K562 (cell line): ENCODE data around the gene ARHGAP10. TPM values are rescaled to one million over a fixed set of nuclear protein-coding genes. Genes with fewer than 3 reads are reported as not detected.

ENCODE experiments used
- ATAC-seq: fragments of 200-7000 bp; cut with Tn5 transposase; 3 replicates; pipeline ENCODE4 v1.9.1; 2020; ENCODE audit warnings: moderate library complexity
- BruUV-seq: library from RNA; stranded (reverse); fragments of 400-500 nt; replicated peaks from 2 replicates; lab custom pipeline; 2021; lab: Mats Ljungman, UMichigan
- CTCF ChIA-PET: fragments of 300-600 bp; formaldehyde crosslinking; extraction: SDS; loops from one replicate; lab custom pipeline; 2021; ENCODE audit warnings: low intra/inter-chr PET ratio; lab: Yijun Ruan, JAX
- POLR2A ChIA-PET: fragments of 300-600, 350-650 bp; sonication (Branson Sonifier 250); formaldehyde crosslinking; extraction: SDS; loops from one replicate; lab custom pipeline; 2021; ENCODE audit warnings: antibody characterized with exemption, inconsistent platforms; lab: Yijun Ruan, JAX
- DNase-seq, 4 experiments: peaks; one replicate each; pipeline versions ENCODE4 v3.0.0 to v3.0.0-alpha.2; 2011 to 2018; ENCODE audit warnings: low spot score in 3 of 4, mixed read lengths in 3 of 4; ENCODE audit errors: extremely low read depth in 1 of 4
- FAIRE-seq: peaks from 2 replicates; lab custom pipeline; 2011; peaks lifted over from hg19 to GRCh38; lab: Jason Lieb, UNC
- H2AFZ ChIP-seq: 2 replicates; pipeline ENCODE4 v1.6.0; 2011; ENCODE audit warnings: low read depth, low read length, control low read depth, inconsistent platforms
- H3K27ac ChIP-seq: fragments of 200-600 bp; 3 replicates; pipeline ENCODE4 v1.8.0; 2011; ENCODE audit warnings: low read depth, mild to moderate bottlenecking, control low read depth, inconsistent platforms, low read length, moderate library complexity, mixed read lengths; ENCODE audit errors: extremely low read depth
- H3K27me3 ChIP-seq, 2 experiments: fragments of 300-600 bp in 1 of 2; 2 replicates in 1 of 2; 3 replicates in 1 of 2; pipeline versions ENCODE4 v1.6.0 to v1.8.0; 2011; ENCODE audit warnings: inconsistent platforms in 2 of 2, low read length in 2 of 2, mild to moderate bottlenecking in 1 of 2, mixed read lengths in 1 of 2, moderate library complexity in 1 of 2; ENCODE audit not compliant: control insufficient read depth in 2 of 2, insufficient read depth in 2 of 2
- H3K36me3 ChIP-seq: fragments of 300-600 bp; 3 replicates; pipeline ENCODE4 v1.8.0; 2011; ENCODE audit warnings: mild to moderate bottlenecking, low read length, inconsistent platforms; ENCODE audit not compliant: control insufficient read depth, insufficient read depth
- H3K4me1 ChIP-seq, 2 experiments: fragments of 200-600 bp in 1 of 2; replicated peaks in 1 of 2; 2 replicates in 1 of 2; 3 replicates in 1 of 2; pipeline versions ENCODE4 v1.5.1 to v1.8.0; 2011; ENCODE audit warnings: inconsistent platforms in 2 of 2, low read length in 2 of 2, mild to moderate bottlenecking in 1 of 2, mixed read lengths in 1 of 2, moderate library complexity in 1 of 2; ENCODE audit not compliant: control insufficient read depth in 2 of 2, insufficient read depth in 2 of 2
- H3K4me2 ChIP-seq: 2 replicates; pipeline ENCODE4 v1.6.1; 2011; ENCODE audit warnings: low read length, control low read depth, inconsistent platforms, mixed read lengths; ENCODE audit not compliant: insufficient read depth
- H3K4me3 ChIP-seq: fragments of 200-600 bp; sonication (generic), shearing (Covaris generic); 2 replicates; pipeline ENCODE4 v1.5.1; 2016; ENCODE audit warnings: control low read depth, inconsistent platforms
- H3K79me2 ChIP-seq: fragments of 200-600 bp; 3 replicates; pipeline ENCODE4 v1.8.0; 2011; ENCODE audit warnings: low read length, inconsistent platforms; ENCODE audit not compliant: control insufficient read depth, insufficient read depth
- H3K9ac ChIP-seq, 2 experiments: 2 replicates each; pipeline versions ENCODE4 v1.6.0 to v1.6.1; 2011; ENCODE audit warnings: low read depth in 2 of 2, low read length in 2 of 2, control low read depth in 1 of 2, inconsistent platforms in 1 of 2, mild to moderate bottlenecking in 1 of 2, mixed read lengths in 1 of 2; ENCODE audit not compliant: insufficient read depth in 1 of 2
- H3K9me1 ChIP-seq: one replicate; pipeline ENCODE4 v1.6.0; 2011; ENCODE audit warnings: inconsistent platforms, mild to moderate bottlenecking, low read length, moderate library complexity; ENCODE audit not compliant: control insufficient read depth, insufficient read depth
- H3K9me3 ChIP-seq: replicated peaks from 2 replicates; pipeline ENCODE4 v1.5.1; 2011; ENCODE audit warnings: low read depth, low read length, inconsistent platforms; ENCODE audit not compliant: control insufficient read depth, insufficient read depth
- H4K20me1 ChIP-seq: replicated peaks from 2 replicates; pipeline ENCODE4 v1.6.1; 2011; ENCODE audit warnings: low read length, inconsistent platforms, mixed read lengths; ENCODE audit not compliant: control insufficient read depth, insufficient read depth
- CGGBP1 ChIP-seq: fragments of 250-450 bp; sonication (Bioruptor Pico); IDR thresholded peaks from 2 replicates; pipeline ENCODE4 v1.9.0; 2021; ENCODE audit warnings: mild to moderate bottlenecking
- FUS ChIP-seq: fragments of 200-400 bp; formaldehyde crosslinking; optimal IDR thresholded peaks from 2 replicates; pipeline ENCODE3; 2017; ENCODE audit warnings: low read depth, low read length
- ILK ChIP-seq: fragments of 450-650 bp; IDR thresholded peaks from 2 replicates; pipeline ENCODE4 v1.6.1; 2016; ENCODE audit warnings: missing genetic modification characterization, low read depth, mild to moderate bottlenecking, missing compliant biosample characterization, moderate library complexity, borderline replicate concordance
- KAT7 ChIP-seq: sonication (generic); formaldehyde crosslinking; IDR thresholded peaks from 2 replicates; pipeline ENCODE4 v1.8.0; 2022; ENCODE audit warnings: missing genetic modification reagents, mild to moderate bottlenecking, borderline replicate concordance
- NUFIP1 ChIP-seq: fragments of 450-650 bp; IDR thresholded peaks from 2 replicates; pipeline ENCODE4 v1.6.1; 2018; ENCODE audit not compliant: partially characterized antibody
- POLR2H ChIP-seq: IDR thresholded peaks from 2 replicates; pipeline ENCODE4 v1.6.1; 2016; ENCODE audit warnings: missing genetic modification characterization, low read depth, mild to moderate bottlenecking, control low read depth, missing compliant biosample characterization, moderate library complexity
- RCOR1 ChIP-seq, 2 experiments: IDR thresholded peaks; 2 replicates each; pipeline ENCODE4 v1.6.1; 2012; ENCODE audit warnings: low read depth in 2 of 2, low read length in 2 of 2, borderline replicate concordance in 1 of 2, improper control_type of control experiment in 1 of 2
- SETDB1 ChIP-seq: IDR thresholded peaks from one replicate; pipeline ENCODE4 v1.6.1; 2012; ENCODE audit warnings: low read length, control low read depth, inconsistent platforms
- SRSF9 ChIP-seq: fragments of 200-400 bp; formaldehyde crosslinking; IDR thresholded peaks from 2 replicates; pipeline ENCODE4 v1.6.1; 2017; ENCODE audit warnings: low read depth, low read length, borderline replicate concordance
- STAG1 ChIP-seq: sonication (generic); formaldehyde crosslinking; IDR thresholded peaks from 2 replicates; pipeline ENCODE4 v1.5.0; 2020; ENCODE audit warnings: missing genetic modification reagents, borderline replicate concordance
- ZNF511 ChIP-seq: sonication (generic); formaldehyde crosslinking; IDR thresholded peaks from 2 replicates; pipeline ENCODE4 v1.8.0; 2022; ENCODE audit warnings: mild to moderate bottlenecking, missing genetic modification reagents
- WGBS: fragments of 100-300 bp; shearing (Covaris generic); methylation state at CpG from one replicate; pipeline ENCODE4 v1.1.6; 2016; ENCODE audit warnings: low coverage, mixed read lengths; ENCODE audit not compliant: insufficient coverage; ENCODE audit errors: missing lambda C conversion rate; 5-methylcytosine and 5-hydroxymethylcytosine counted together
- in situ Hi-C: fragments of 300-500 bp; cut with MboI; formaldehyde crosslinking; loops from 4 replicates; pipeline ENCODE4 v1.15.0; 2018; ENCODE audit warnings: inconsistent platforms, mixed read lengths
- intact Hi-C: fragments of 100-400 bp; cut with micrococcal nuclease; formaldehyde crosslinking; loops from 2 replicates; pipeline ENCODE4 v1.14.2; 2022
- polyA plus RNA-seq, 8 experiments: library from polyadenylated mRNA; depleted of rRNA in 4 of 8; stranded (reverse) in 5 of 8; unstranded in 3 of 8; fragments of >200 nt; fragmentation: Nextera tagmentation in 2 of 8; fragmentation: Illumina TruSeq in 1 of 8; extraction: Ambion mirVana in 2 of 8; extraction: Trizol in 1 of 8; gene quantifications; 2 replicates each; pipeline versions ENCODE4 v1.2.1 to v1.2.3, GENCODE V29; 2011 to 2014; ENCODE audit warnings: inconsistent platforms in 1 of 8, missing spikeins in 1 of 8
- total RNA-seq, 7 experiments: library from RNA; depleted of rRNA in 6 of 7; stranded (reverse); fragments of >200 nt in 6 of 7; fragmentation: Illumina TruSeq in 2 of 7; extraction: Trizol in 2 of 7; gene quantifications; 2 replicates each; pipeline versions ENCODE4 v1.2.1 to v1.2.3, GENCODE V29; 2011 to 2021; ENCODE audit warnings: low replicate concordance in 1 of 7

ARHGAP10 gene
- total and polyA plus RNA-seq, 9 of the 15 experiments (the other 6 are each of a cell fraction or from before 2014, with no cell fraction given), result 0.03 to 0.22 (median 0.06) TPM; not detected in 3

GRCh38 chr4:147760176-147760575 lies 28.3 kb downstream of the ARHGAP10 start:
- no peak for FAIRE-seq

GRCh38 chr4:147760695-147761094 lies 28.8 kb downstream of the ARHGAP10 start:
- H3K79me2 ChIP-seq, result no peaks in the 10 kb centered on the region

More at GRCh38 chr4:147760176-147760575, 28.3 kb downstream of the ARHGAP10 start:
- WGBS, result 3% methylated on average over 6 of the region's 6 CpGs
- no peaks in the 10 kb centered on the region for H3K79me2 ChIP-seq
- in situ Hi-C loops (no loop called here), intact Hi-C loops (no loop called here)
- TF ChIP-seq SRSF9 (no peak), KAT7 (CRISPR knock-in tag) (no peak), SETDB1 (no peak), POLR2H (no peak), STAG1 (CRISPR knock-in tag) (no peak), CGGBP1 (no peak), FUS (no peak)
- no peaks in the 10 kb centered on the region for H3K9me3 ChIP-seq
- H3K36me3 ChIP-seq, result no peaks in the 10 kb centered on the region
- H2AFZ ChIP-seq, result no peak overlapping the region
- DNase-seq (no peak), ATAC-seq (no peak)
- no TSS peak for BruUV-seq
- H3K4me1 ChIP-seq, result no peaks in the 10 kb centered on the region
- no peak overlapping the region for H3K9ac ChIP-seq
- H3K4me2 ChIP-seq, result no peak overlapping the region
- ChIA-PET POLR2A (no interaction called here), CTCF (no interaction called here)
- H3K27ac ChIP-seq, result no peak overlapping the region
- no peak overlapping the region for H3K4me3 ChIP-seq
- no peaks in the 10 kb centered on the region for H3K9me1 ChIP-seq
- H3K27me3 ChIP-seq, result peaks cover 0 to 12% of the 10 kb centered on the region in 2 experiments; a peak in 3 of 5 replicates
- no peaks in the 10 kb centered on the region for H4K20me1 ChIP-seq

More at GRCh38 chr4:147760695-147761094, 28.8 kb downstream of the ARHGAP10 start:
- no TSS peak for BruUV-seq
- WGBS, result 0% methylated on average over 1 of the region's 1 CpG
- H3K27ac ChIP-seq, result no peak overlapping the region
- peaks cover 0 to 12% of the 10 kb centered on the region in 2 experiments; a peak in 3 of 5 replicates for H3K27me3 ChIP-seq
- FAIRE-seq (no peak), ATAC-seq (no peak), DNase-seq (no peak)
- no peaks in the 10 kb centered on the region for H3K36me3 ChIP-seq
- ChIA-PET CTCF (no interaction called here), POLR2A (no interaction called here)
- H2AFZ ChIP-seq, result no peak overlapping the region
- no peak overlapping the region for H3K4me2 ChIP-seq
- in situ Hi-C loops (no loop called here), intact Hi-C loops (no loop called here)
- TF ChIP-seq RCOR1 (IDR thresholded peaks at IDR 0.05; ENCODE audit: borderline replicate concordance in 1 of 2, low read depth in 2 of 2, low read length in 2 of 2), result no peak
- TF ChIP-seq NUFIP1, result no peak
- TF ChIP-seq ZNF511, result no peak
- TF ChIP-seq ILK (tag), result no peak
- H3K9me3 ChIP-seq, result no peaks in the 10 kb centered on the region
- H3K4me3 ChIP-seq, result no peak overlapping the region
- no peaks in the 10 kb centered on the region for H4K20me1 ChIP-seq
- no peaks in the 10 kb centered on the region for H3K4me1 ChIP-seq
- H3K9me1 ChIP-seq, result no peaks in the 10 kb centered on the region
- H3K9ac ChIP-seq, result no peak overlapping the region
